ENCODE measurements around the gene NCCRP1. TPM values are rescaled to one million over a fixed set of nuclear protein-coding genes. Genes with fewer than 3 reads are reported as not detected.
"Not testable (repeated sequence)": the region's sequence is repeated elsewhere in the genome, so short reads cannot be mapped to it uniquely, and the experiment has no call there.

The NCCRP1 gene
- total RNA-seq, 1 donor from 2014 or later, result not detected

DNA sequence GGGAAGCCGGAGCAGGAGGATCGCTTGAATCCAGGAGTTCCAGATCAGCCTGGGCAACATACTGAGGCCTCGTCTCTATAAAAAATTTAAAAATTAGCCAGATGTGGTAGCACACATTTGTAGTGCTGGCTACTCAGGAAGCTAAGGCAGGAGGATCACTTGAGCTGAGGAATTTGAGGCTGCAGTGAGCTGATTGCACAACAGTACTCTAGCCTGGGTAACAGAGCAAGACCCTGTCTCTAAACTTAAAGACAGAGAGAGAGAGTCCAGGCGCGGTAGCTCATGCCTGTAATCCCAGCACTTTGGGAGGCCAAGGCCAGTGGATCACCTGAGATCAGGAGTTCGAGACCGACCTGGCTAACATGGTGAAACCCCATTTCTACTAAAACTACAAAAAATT, 43.7 kb downstream of the NCCRP1 start:
- no peaks in the 10 kb centered on the region for H3K36me3 Mint-ChIP-seq (ENCODE audit: low read depth)
- peaks cover 4% of the 10 kb centered on the region for H3K4me1 Mint-ChIP-seq (ENCODE audit: low read depth)
- DNase-seq (ENCODE audit: low spot score), result no peak
- no peak overlapping the region for H3K4me3 Mint-ChIP-seq (ENCODE audit: unreplicated experiment)
- no peak overlapping the region for H3K27ac Mint-ChIP-seq (ENCODE audit: unreplicated experiment)
- H3K9me3 Mint-ChIP-seq (ENCODE audit: low read depth), result no peaks in the 10 kb centered on the region
- TF ChIP-seq, protein P1, sequence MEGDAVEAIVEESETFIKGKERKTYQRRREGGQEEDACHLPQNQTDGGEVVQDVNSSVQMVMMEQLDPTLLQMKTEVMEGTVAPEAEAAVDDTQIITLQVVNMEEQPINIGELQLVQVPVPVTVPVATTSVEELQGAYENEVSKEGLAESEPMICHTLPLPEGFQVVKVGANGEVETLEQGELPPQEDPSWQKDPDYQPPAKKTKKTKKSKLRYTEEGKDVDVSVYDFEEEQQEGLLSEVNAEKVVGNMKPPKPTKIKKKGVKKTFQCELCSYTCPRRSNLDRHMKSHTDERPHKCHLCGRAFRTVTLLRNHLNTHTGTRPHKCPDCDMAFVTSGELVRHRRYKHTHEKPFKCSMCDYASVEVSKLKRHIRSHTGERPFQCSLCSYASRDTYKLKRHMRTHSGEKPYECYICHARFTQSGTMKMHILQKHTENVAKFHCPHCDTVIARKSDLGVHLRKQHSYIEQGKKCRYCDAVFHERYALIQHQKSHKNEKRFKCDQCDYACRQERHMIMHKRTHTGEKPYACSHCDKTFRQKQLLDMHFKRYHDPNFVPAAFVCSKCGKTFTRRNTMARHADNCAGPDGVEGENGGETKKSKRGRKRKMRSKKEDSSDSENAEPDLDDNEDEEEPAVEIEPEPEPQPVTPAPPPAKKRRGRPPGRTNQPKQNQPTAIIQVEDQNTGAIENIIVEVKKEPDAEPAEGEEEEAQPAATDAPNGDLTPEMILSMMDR (IDR thresholded peaks at IDR 0.05), result no peak
- H3K27me3 Mint-ChIP-seq (ENCODE audit: low read depth), result peaks cover 47% of the 10 kb centered on the region

DNA sequence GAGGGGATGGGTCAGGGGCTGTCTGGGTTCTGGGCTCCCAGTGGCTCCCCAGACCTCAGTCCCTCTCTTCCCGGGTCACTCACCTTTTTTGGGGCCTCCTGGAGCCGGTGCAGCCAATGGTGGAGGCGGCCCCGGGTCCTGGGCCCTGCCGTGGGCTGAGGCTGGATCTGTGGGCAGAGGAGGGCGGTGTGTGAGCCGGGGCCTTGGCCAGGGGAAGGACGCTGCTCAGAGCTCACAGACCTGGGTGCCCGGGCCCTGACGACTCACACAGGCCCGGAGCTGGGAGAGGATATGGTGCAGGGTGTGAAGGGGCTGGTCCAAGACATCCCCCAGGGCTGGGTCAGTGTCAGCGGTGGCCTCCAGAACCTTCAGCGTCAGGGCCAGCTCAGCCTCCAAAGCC, 47.0 kb downstream of the NCCRP1 start:
- H3K36me3 Mint-ChIP-seq (ENCODE audit: low read depth); H3K27ac Mint-ChIP-seq (ENCODE audit: unreplicated experiment); H3K4me1 Mint-ChIP-seq (ENCODE audit: low read depth); H3K9me3 Mint-ChIP-seq (ENCODE audit: low read depth); DNase-seq (ENCODE audit: low spot score); H3K4me3 Mint-ChIP-seq (ENCODE audit: unreplicated experiment): not testable (repeated sequence)
- H3K27me3 Mint-ChIP-seq (ENCODE audit: low read depth), result peaks cover 43% of the 10 kb centered on the region

DNA sequence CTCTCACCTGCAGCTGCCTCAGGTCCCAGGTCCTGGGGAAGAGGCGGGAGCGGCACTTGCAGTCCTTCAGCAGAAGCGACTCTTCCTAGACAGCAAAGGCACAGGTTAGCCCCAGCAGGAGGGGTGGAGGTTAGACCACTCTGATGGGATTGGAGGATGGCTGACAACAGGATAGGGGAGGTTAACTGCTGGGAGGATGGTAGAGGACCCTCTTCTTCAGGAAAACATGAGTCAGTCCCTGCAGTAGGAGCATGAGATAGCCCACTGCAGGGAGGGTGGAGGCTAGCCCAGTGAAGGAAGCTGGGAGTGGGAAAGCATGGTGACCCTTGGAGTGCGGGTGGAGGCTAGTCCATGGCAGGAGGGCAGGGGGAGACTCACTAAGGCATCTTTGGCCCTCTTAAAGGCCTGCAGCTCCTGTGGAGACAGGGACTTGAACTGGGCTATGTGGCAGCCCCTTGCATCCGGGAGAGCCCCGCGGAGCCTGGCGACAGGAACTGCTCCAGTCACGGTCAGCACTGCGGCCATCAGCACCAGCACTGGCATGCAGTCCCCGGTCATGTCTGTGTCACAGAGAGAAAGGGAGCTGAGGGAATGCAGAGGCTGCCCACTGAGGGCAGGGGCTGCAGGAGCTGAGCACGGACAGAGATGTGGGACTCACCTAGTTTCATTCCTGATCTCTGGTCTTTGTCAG, 47.8 kb downstream of the NCCRP1 start, which contains the start of gene IFNL3:
Gene IFNL3 (minus strand): TSS at position 597 of the 691 bp plus-strand sequence. CDS start 39 bp downstream, at position 558.
- not testable (repeated sequence) for H3K4me1 Mint-ChIP-seq (ENCODE audit: low read depth); DNase-seq (ENCODE audit: low spot score); H3K36me3 Mint-ChIP-seq (ENCODE audit: low read depth); H3K9me3 Mint-ChIP-seq (ENCODE audit: low read depth); H3K4me3 Mint-ChIP-seq (ENCODE audit: unreplicated experiment); H3K27ac Mint-ChIP-seq (ENCODE audit: unreplicated experiment)
- peaks cover 45% of the 10 kb centered on the region for H3K27me3 Mint-ChIP-seq (ENCODE audit: low read depth)

DNA sequence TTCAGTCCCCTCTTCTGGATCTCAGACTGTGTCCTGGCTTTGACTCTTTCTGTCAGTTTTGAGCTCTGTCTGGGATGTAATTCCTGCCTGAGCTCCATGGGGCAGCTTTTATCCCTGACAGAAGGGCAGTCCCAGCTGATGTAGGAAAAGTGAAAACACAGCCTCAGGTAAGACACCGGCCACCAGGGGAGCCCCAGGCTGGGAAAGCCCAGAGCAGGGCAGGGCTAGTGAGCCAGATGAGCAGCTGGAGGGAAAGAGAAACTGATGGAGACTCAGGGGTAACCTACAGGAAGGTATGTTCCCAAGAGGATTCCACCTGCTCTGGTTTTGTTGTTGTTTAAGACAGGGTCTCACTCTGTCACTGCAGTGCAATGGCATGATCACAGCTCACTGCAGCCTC, 48.4 kb downstream of the NCCRP1 start:
- not testable (repeated sequence) for H3K36me3 Mint-ChIP-seq (ENCODE audit: low read depth); DNase-seq (ENCODE audit: low spot score); H3K4me1 Mint-ChIP-seq (ENCODE audit: low read depth); H3K9me3 Mint-ChIP-seq (ENCODE audit: low read depth); H3K4me3 Mint-ChIP-seq (ENCODE audit: unreplicated experiment); H3K27ac Mint-ChIP-seq (ENCODE audit: unreplicated experiment)
- peaks cover 45% of the 10 kb centered on the region for H3K27me3 Mint-ChIP-seq (ENCODE audit: low read depth)

DNA sequence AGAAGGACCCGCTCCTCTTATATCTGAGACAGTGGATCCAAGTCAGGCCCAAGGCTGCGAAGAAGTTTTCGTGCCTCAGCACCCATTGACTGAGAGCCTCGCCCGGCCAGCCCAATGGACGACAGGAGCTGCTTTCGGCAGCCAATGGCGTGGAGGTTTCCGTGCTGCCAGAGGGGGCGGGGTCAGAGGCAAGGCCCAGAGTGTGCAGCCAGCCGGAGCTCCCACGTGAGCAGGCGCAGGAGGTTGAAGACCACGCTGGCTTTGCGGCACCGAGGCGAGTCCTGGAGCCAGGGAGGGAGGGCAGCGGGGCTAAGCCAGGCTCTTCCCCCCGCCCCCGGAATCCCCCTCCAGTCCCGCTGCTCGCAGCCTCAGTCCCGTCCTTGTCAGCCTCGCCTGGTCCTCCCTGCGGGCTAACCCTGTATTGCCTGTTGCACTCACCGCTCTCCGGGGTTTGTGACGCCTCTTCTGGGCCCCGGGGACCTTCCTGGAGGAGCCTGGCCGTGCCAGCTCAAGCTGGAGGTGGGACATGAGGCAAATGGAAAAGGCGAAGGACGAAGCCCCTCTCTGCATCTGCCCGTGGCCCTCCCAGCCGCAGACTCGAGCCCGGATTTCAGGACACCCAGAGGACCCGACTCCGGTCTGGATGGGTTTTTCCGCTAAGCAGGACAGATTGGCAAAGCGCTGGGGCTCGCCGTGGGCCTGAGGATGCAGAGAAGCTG, 50.3 kb downstream of the NCCRP1 start:
- peaks cover 49% of the 10 kb centered on the region for H3K27me3 Mint-ChIP-seq (ENCODE audit: low read depth)
- no peaks in the 10 kb centered on the region for H3K36me3 Mint-ChIP-seq (ENCODE audit: low read depth)
- H3K4me3 Mint-ChIP-seq (ENCODE audit: unreplicated experiment), result no peak overlapping the region
- no peak for DNase-seq (ENCODE audit: low spot score)
- TF ChIP-seq, protein P1 (IDR thresholded peaks at IDR 0.05), result no peak
- H3K27ac Mint-ChIP-seq (ENCODE audit: unreplicated experiment), result no peak overlapping the region
- peaks cover 2% of the 10 kb centered on the region for H3K4me1 Mint-ChIP-seq (ENCODE audit: low read depth)
- H3K9me3 Mint-ChIP-seq (ENCODE audit: low read depth), result no peaks in the 10 kb centered on the region

DNA sequence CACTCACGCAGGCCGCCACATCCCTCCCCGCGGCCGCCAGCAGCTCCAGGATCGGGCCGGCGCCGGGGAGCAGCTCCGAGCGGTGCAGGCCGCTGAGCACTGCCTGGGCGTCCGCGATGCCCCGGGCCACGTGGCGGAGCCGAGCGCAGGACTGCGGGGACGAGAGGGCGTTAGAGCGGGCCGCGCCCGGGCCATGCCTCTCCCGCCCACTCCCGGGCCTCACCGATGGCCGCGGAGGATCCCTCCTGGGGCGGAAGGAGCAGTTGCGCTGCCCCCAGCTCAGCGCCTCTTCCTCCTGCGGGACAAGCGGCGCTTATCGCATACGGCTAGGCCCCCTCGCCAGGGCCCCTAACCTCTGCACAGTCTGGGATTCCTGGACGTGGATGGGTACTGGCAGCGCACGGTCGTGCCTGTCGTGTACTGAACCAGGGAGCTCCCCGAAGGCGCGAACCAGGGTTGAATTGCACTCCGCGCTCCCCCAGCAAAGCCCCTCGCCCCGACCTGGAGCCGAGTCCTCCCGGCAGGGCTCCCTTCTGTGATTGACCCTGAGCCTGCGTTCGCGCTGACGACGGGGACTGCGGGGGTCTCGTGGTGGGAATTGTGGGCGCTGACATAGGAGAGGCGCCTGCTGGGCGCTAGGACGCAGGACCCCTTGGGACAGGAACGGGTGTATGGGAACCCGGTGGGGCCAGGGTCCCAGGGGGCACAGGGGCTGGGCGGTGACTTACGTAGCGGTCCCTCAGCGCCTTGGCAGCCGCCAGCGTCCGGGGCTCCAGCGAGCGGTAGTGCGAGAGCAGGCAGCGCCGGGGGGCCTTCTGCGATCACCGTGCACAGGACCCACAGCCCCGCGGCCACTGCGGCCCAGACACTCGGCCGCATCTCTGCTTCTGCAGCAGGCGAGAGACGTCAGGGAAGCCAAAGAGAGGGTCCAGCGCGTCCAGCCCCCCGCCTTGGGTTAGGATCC, 51.2 kb downstream of the NCCRP1 start:
- no peak overlapping the region for H3K27ac Mint-ChIP-seq (ENCODE audit: unreplicated experiment)
- no peak overlapping the region for H3K4me3 Mint-ChIP-seq (ENCODE audit: unreplicated experiment)
- TF ChIP-seq, protein P1 (IDR thresholded peaks at IDR 0.05), result no peak
- H3K27me3 Mint-ChIP-seq (ENCODE audit: low read depth), result peaks cover 56% of the 10 kb centered on the region
- DNase-seq (ENCODE audit: low spot score), result no peak
- no peaks in the 10 kb centered on the region for H3K9me3 Mint-ChIP-seq (ENCODE audit: low read depth)
- no peaks in the 10 kb centered on the region for H3K36me3 Mint-ChIP-seq (ENCODE audit: low read depth)
- H3K4me1 Mint-ChIP-seq (ENCODE audit: low read depth), result peaks cover 2% of the 10 kb centered on the region

Measured in chondrocyte (in vitro differentiated cells).